ENCODE measurements around the gene RTP2. TPM values are rescaled to one million over a fixed set of nuclear protein-coding genes. Genes with fewer than 3 reads are reported as not detected.

RTP2 gene
- polyA plus RNA-seq, 2 donors, result not detected

GRCh38 chr3:187698499-187699399 lies 3.6 kb downstream of the RTP2 start:
- Histone ChIP-seq H3K9me3 (ENCODE audit: control insufficient read depth in 2 of 2, insufficient read depth in 1 of 2, low read depth in 1 of 2, low read length in 1 of 2) (no peaks in the 10 kb centered on the region), H3K27me3 (ENCODE audit: control insufficient read depth in 1 of 2, insufficient read depth in 2 of 2, low read length in 2 of 2) (no peaks in the 10 kb centered on the region), H3K27ac (ENCODE audit: low read depth in 2 of 2, low read length in 1 of 2) (no peak overlapping the region), H3K36me3 (ENCODE audit: control insufficient read depth in 2 of 2, insufficient read depth in 2 of 2, low read length in 1 of 2) (no peaks in the 10 kb centered on the region), H3K4me3 (ENCODE audit: low read depth in 1 of 2, low read length in 2 of 2) (no peak overlapping the region), H3K4me1 (ENCODE audit: control insufficient read depth in 2 of 2, insufficient read depth in 2 of 2, low read length in 1 of 2) (no peaks in the 10 kb centered on the region)
- WGBS, 2 donors, result 89 to 93% methylated on average over 33 to 40 of the region's 42 CpGs

- H3K27me3 ChIP-seq (ENCODE audit: control insufficient read depth in 1 of 2, insufficient read depth in 2 of 2, low read length in 2 of 2), result no peaks in the 10 kb centered on the region
- no peak overlapping the region for H3K4me3 ChIP-seq (ENCODE audit: low read depth in 1 of 2, low read length in 2 of 2)
- H3K9me3 ChIP-seq (ENCODE audit: control insufficient read depth in 2 of 2, insufficient read depth in 1 of 2, low read depth in 1 of 2, low read length in 1 of 2), result no peaks in the 10 kb centered on the region
- no peak overlapping the region for H3K27ac ChIP-seq (ENCODE audit: low read depth in 2 of 2, low read length in 1 of 2)
- WGBS, 2 donors, result 39 to 47% methylated on average over 4 of the region's 4 CpGs
- H3K4me1 ChIP-seq (ENCODE audit: control insufficient read depth in 2 of 2, insufficient read depth in 2 of 2, low read length in 1 of 2), result no peaks in the 10 kb centered on the region
- no peaks in the 10 kb centered on the region for H3K36me3 ChIP-seq (ENCODE audit: control insufficient read depth in 2 of 2, insufficient read depth in 2 of 2, low read length in 1 of 2)
Observed at GRCh38 chr3:187696021-187696420, 6.3 kb downstream of the RTP2 start.

- Histone ChIP-seq H3K27ac (ENCODE audit: low read depth in 2 of 2, low read length in 1 of 2) (no peak overlapping the region), H3K4me1 (ENCODE audit: control insufficient read depth in 2 of 2, insufficient read depth in 2 of 2, low read length in 1 of 2) (no peaks in the 10 kb centered on the region), H3K36me3 (ENCODE audit: control insufficient read depth in 2 of 2, insufficient read depth in 2 of 2, low read length in 1 of 2) (no peaks in the 10 kb centered on the region), H3K9me3 (ENCODE audit: control insufficient read depth in 2 of 2, insufficient read depth in 1 of 2, low read depth in 1 of 2, low read length in 1 of 2) (no peaks in the 10 kb centered on the region), H3K4me3 (ENCODE audit: low read depth in 1 of 2, low read length in 2 of 2) (no peak overlapping the region), H3K27me3 (ENCODE audit: control insufficient read depth in 1 of 2, insufficient read depth in 2 of 2, low read length in 2 of 2) (no peaks in the 10 kb centered on the region)
- WGBS, 2 donors, result 68 to 78% methylated on average over 4 of the region's 4 CpGs
Observed at GRCh38 chr3:187695449-187695848, 6.9 kb downstream of the RTP2 start.

- no peaks in the 10 kb centered on the region for H3K4me1 ChIP-seq (ENCODE audit: control insufficient read depth in 2 of 2, insufficient read depth in 2 of 2, low read length in 1 of 2)
Observed at GRCh38 chr3:187694801-187695200, 7.6 kb downstream of the RTP2 start.

GRCh38 chr3:187693431-187693830 lies 8.9 kb downstream of the RTP2 start:
- Histone ChIP-seq H3K36me3 (ENCODE audit: control insufficient read depth in 2 of 2, insufficient read depth in 2 of 2, low read length in 1 of 2) (no peaks in the 10 kb centered on the region), H3K27me3 (ENCODE audit: control insufficient read depth in 1 of 2, insufficient read depth in 2 of 2, low read length in 2 of 2) (no peaks in the 10 kb centered on the region), H3K27ac (ENCODE audit: low read depth in 2 of 2, low read length in 1 of 2) (no peak overlapping the region), H3K9me3 (ENCODE audit: control insufficient read depth in 2 of 2, insufficient read depth in 1 of 2, low read depth in 1 of 2, low read length in 1 of 2) (no peaks in the 10 kb centered on the region), H3K4me1 (ENCODE audit: control insufficient read depth in 2 of 2, insufficient read depth in 2 of 2, low read length in 1 of 2) (no peaks in the 10 kb centered on the region), H3K4me3 (ENCODE audit: low read depth in 1 of 2, low read length in 2 of 2) (no peak overlapping the region)
- 93 to 100% methylated on average over 1 of the region's 1 CpG for WGBS, 2 donors

More at GRCh38 chr3:187694801-187695200, 7.6 kb downstream of the RTP2 start:
- WGBS, 2 donors, result 48 to 71% methylated on average over 3 of the region's 3 CpGs
- H3K36me3 ChIP-seq (ENCODE audit: control insufficient read depth in 2 of 2, insufficient read depth in 2 of 2, low read length in 1 of 2), result no peaks in the 10 kb centered on the region
- H3K27ac ChIP-seq (ENCODE audit: low read depth in 2 of 2, low read length in 1 of 2), result no peak overlapping the region
- no peak overlapping the region for H3K4me3 ChIP-seq (ENCODE audit: low read depth in 1 of 2, low read length in 2 of 2)
- no peaks in the 10 kb centered on the region for H3K9me3 ChIP-seq (ENCODE audit: control insufficient read depth in 2 of 2, insufficient read depth in 1 of 2, low read depth in 1 of 2, low read length in 1 of 2)
- no peaks in the 10 kb centered on the region for H3K27me3 ChIP-seq (ENCODE audit: control insufficient read depth in 1 of 2, insufficient read depth in 2 of 2, low read length in 2 of 2)

- Histone ChIP-seq H3K4me3 (ENCODE audit: low read depth in 1 of 2, low read length in 2 of 2) (no peak overlapping the region), H3K36me3 (ENCODE audit: control insufficient read depth in 2 of 2, insufficient read depth in 2 of 2, low read length in 1 of 2) (no peaks in the 10 kb centered on the region), H3K27ac (ENCODE audit: low read depth in 2 of 2, low read length in 1 of 2) (no peak overlapping the region), H3K27me3 (ENCODE audit: control insufficient read depth in 1 of 2, insufficient read depth in 2 of 2, low read length in 2 of 2) (peaks cover 0 to 3% of the 10 kb centered on the region in 2 donors), H3K4me1 (ENCODE audit: control insufficient read depth in 2 of 2, insufficient read depth in 2 of 2, low read length in 1 of 2) (no peaks in the 10 kb centered on the region), H3K9me3 (ENCODE audit: control insufficient read depth in 2 of 2, insufficient read depth in 1 of 2, low read depth in 1 of 2, low read length in 1 of 2) (no peaks in the 10 kb centered on the region)
- 46 to 48% methylated on average over 4 of the region's 4 CpGs for WGBS, 2 donors
Observed at GRCh38 chr3:187689984-187690383, 12.4 kb downstream of the RTP2 start.

GRCh38 chr3:187686621-187687273 lies 15.6 kb downstream of the RTP2 start:
- WGBS, 2 donors, result 90 to 94% methylated on average over 5 of the region's 5 CpGs
- no peaks in the 10 kb centered on the region for H3K9me3 ChIP-seq (ENCODE audit: control insufficient read depth in 2 of 2, insufficient read depth in 1 of 2, low read depth in 1 of 2, low read length in 1 of 2)
- no peak overlapping the region for H3K4me3 ChIP-seq (ENCODE audit: low read depth in 1 of 2, low read length in 2 of 2)
- no peak overlapping the region for H3K27ac ChIP-seq (ENCODE audit: low read depth in 2 of 2, low read length in 1 of 2)
- H3K4me1 ChIP-seq (ENCODE audit: control insufficient read depth in 2 of 2, insufficient read depth in 2 of 2, low read length in 1 of 2), result no peaks in the 10 kb centered on the region
- peaks cover 0 to 3% of the 10 kb centered on the region in 2 donors for H3K27me3 ChIP-seq (ENCODE audit: control insufficient read depth in 1 of 2, insufficient read depth in 2 of 2, low read length in 2 of 2)
- H3K36me3 ChIP-seq (ENCODE audit: control insufficient read depth in 2 of 2, insufficient read depth in 2 of 2, low read length in 1 of 2), result no peaks in the 10 kb centered on the region

- Histone ChIP-seq H3K27me3 (ENCODE audit: control insufficient read depth in 1 of 2, insufficient read depth in 2 of 2, low read length in 2 of 2) (peaks cover 0 to 3% of the 10 kb centered on the region in 2 donors), H3K4me1 (ENCODE audit: control insufficient read depth in 2 of 2, insufficient read depth in 2 of 2, low read length in 1 of 2) (no peaks in the 10 kb centered on the region), H3K4me3 (ENCODE audit: low read depth in 1 of 2, low read length in 2 of 2) (no peak overlapping the region), H3K9me3 (ENCODE audit: control insufficient read depth in 2 of 2, insufficient read depth in 1 of 2, low read depth in 1 of 2, low read length in 1 of 2) (no peaks in the 10 kb centered on the region), H3K27ac (ENCODE audit: low read depth in 2 of 2, low read length in 1 of 2) (no peak overlapping the region), H3K36me3 (ENCODE audit: control insufficient read depth in 2 of 2, insufficient read depth in 2 of 2, low read length in 1 of 2) (no peaks in the 10 kb centered on the region)
- 91 to 95% methylated on average over 7 of the region's 7 CpGs for WGBS, 2 donors
Observed at GRCh38 chr3:187685948-187686347, 16.4 kb downstream of the RTP2 start.

- WGBS, 2 donors, result 60 to 61% methylated on average over 2 of the region's 2 CpGs
- no peaks in the 10 kb centered on the region for H3K4me1 ChIP-seq (ENCODE audit: control insufficient read depth in 2 of 2, insufficient read depth in 2 of 2, low read length in 1 of 2)
- no peak overlapping the region for H3K27ac ChIP-seq (ENCODE audit: low read depth in 2 of 2, low read length in 1 of 2)
- H3K36me3 ChIP-seq (ENCODE audit: control insufficient read depth in 2 of 2, insufficient read depth in 2 of 2, low read length in 1 of 2), result no peaks in the 10 kb centered on the region
- peaks cover 0 to 3% of the 10 kb centered on the region in 2 donors for H3K27me3 ChIP-seq (ENCODE audit: control insufficient read depth in 1 of 2, insufficient read depth in 2 of 2, low read length in 2 of 2)
- H3K4me3 ChIP-seq (ENCODE audit: low read depth in 1 of 2, low read length in 2 of 2), result no peak overlapping the region
- H3K9me3 ChIP-seq (ENCODE audit: control insufficient read depth in 2 of 2, insufficient read depth in 1 of 2, low read depth in 1 of 2, low read length in 1 of 2), result no peaks in the 10 kb centered on the region
Observed at GRCh38 chr3:187684880-187685279, 17.5 kb downstream of the RTP2 start.
